ENCODE measurements around the gene SON.

DNA sequence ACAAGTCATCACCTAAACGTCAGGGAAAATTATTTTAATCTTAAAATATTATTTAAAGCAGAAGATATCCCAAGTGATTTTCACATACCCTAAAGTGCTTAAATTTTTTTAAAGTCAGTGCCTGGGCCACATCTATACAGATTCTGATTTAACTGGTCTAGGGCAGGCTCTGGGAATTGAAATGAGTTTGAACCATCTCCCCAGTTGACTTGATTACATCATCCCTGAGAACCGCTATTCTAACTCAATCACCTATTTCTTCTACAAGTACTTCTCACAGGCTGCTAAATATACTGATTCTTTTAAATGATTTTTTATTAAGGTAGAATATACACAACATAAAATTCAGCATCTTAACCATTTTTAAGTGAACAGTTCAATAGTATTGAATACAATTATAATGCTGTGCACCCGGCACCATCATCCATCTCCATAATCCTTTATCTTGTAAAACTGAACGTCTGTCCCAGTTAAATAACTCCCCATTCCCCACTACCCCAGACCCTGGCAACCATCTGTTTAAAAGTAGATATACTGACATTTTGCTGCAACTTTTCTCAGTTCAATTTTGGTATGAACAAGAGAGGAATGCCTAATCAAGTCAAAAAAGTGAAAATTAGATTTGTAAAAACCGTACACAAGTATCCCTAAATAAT lies 20.4 kb upstream of the SON start:
- TF ChIP-seq, protein P1, sequence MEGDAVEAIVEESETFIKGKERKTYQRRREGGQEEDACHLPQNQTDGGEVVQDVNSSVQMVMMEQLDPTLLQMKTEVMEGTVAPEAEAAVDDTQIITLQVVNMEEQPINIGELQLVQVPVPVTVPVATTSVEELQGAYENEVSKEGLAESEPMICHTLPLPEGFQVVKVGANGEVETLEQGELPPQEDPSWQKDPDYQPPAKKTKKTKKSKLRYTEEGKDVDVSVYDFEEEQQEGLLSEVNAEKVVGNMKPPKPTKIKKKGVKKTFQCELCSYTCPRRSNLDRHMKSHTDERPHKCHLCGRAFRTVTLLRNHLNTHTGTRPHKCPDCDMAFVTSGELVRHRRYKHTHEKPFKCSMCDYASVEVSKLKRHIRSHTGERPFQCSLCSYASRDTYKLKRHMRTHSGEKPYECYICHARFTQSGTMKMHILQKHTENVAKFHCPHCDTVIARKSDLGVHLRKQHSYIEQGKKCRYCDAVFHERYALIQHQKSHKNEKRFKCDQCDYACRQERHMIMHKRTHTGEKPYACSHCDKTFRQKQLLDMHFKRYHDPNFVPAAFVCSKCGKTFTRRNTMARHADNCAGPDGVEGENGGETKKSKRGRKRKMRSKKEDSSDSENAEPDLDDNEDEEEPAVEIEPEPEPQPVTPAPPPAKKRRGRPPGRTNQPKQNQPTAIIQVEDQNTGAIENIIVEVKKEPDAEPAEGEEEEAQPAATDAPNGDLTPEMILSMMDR (IDR thresholded peaks at IDR 0.05 in 8 of 11, conservative IDR thresholded peaks at IDR 0.05 in 3 of 11): no peak
- no peak for TF ChIP-seq POLR2AphosphoS5 (IDR thresholded peaks at IDR 0.05)
